Right lobe of liver (tissue), 6 donors: ENCODE results near the gene FMN2. TPM values are rescaled to one million over a fixed set of nuclear protein-coding genes. Genes with fewer than 3 reads are reported as not detected.

ENCODE experiments used
- ATAC-seq, 4 donors: fragments of 200-7000 bp; cut with Tn5 transposase; one replicate each; pipeline ENCODE4 v1.9.1; 2020; ENCODE audit warnings: mild to moderate bottlenecking in 4 of 4, moderate library complexity in 4 of 4
- DNase-seq, 3 donors: peaks; one replicate each; pipeline ENCODE4 v3.0.0-alpha.2; 2020
- H3K27ac ChIP-seq, 3 donors: fragments of 200-600 bp; one replicate each; pipeline ENCODE4 v1.8.0; 2022
- H3K27me3 ChIP-seq, 2 donors: fragments of 200-600 bp; one replicate each; pipeline ENCODE4 v1.8.0; 2022
- H3K36me3 ChIP-seq, 4 donors: fragments of 200-600 bp; sonication (generic) in 1 of 4; one replicate each; pipeline versions ENCODE4 v1.5.1 to v1.8.0; 2017 to 2022; ENCODE audit warnings: control low read depth in 1 of 4
- H3K4me1 ChIP-seq, 4 donors: fragments of 200-600 bp; sonication (generic) in 1 of 4; one replicate each; pipeline versions ENCODE4 v1.5.1 to v1.8.0; 2017 to 2022; ENCODE audit warnings: control low read depth in 1 of 4
- H3K4me3 ChIP-seq, 3 donors: fragments of 200-600 bp; one replicate each; pipeline ENCODE4 v1.8.0; 2022
- H3K9me3 ChIP-seq, 4 donors: fragments of 200-600 bp; sonication (generic) in 1 of 4; one replicate each; pipeline versions ENCODE4 v1.5.1 to v1.8.0; 2017 to 2022; ENCODE audit warnings: control low read depth in 1 of 4
- POLR2A ChIP-seq: fragments of 450-650 bp; IDR thresholded peaks from one replicate; pipeline ENCODE4 v1.6.1; 2017; ENCODE audit warnings: antibody characterized with exemption, mild to moderate bottlenecking
- WGBS: methylation state at CpG from one replicate; pipeline ENCODE4 v1.1.6; 2018; ENCODE audit warnings: low coverage, low lambda C conversion rate; ENCODE audit not compliant: insufficient coverage; ENCODE audit errors: missing lambda C conversion rate; 5-methylcytosine and 5-hydroxymethylcytosine counted together
- intact Hi-C, 2 donors: fragments of 100-400 bp; cut with DNase I; formaldehyde crosslinking; loops; one replicate each; pipeline versions ENCODE4 v1.11.2 to v1.14.1; 2022
- total RNA-seq, 6 experiments: library from RNA; depleted of rRNA in 2 of 6; stranded (reverse); fragments of >200 nt in 2 of 6; fragmentation: NEBNext Ultra II Directional in 3 of 6; extraction: Animal tissue kit (Norgen Biotek cat#: 25700) in 3 of 6; gene quantifications; one replicate each; pipeline versions ENCODE4 v1.1.0 to v1.2.4, GENCODE V29; 2016 to 2023
- TF ChIP-seq, protein P1 (sequence below), 4 donors: fragments of 200-600 bp in 3 of 4; fragments of 450-650 bp in 1 of 4; IDR thresholded peaks; one replicate each; pipeline versions ENCODE4 v1.5.1 to v1.8.0; 2016 to 2022; ENCODE audit warnings: antibody characterized with exemption in 4 of 4, mild to moderate bottlenecking in 2 of 4
- donor health status: DM: no; HTN: yes; CAD: no.
- donor health status: DM: no; HTN: no; CAD: no.
- donor health status: DM: no; HTN: no; CAD: no.
- donor health status: DM: no; HTN: yes; CAD: no.
- donor health status: DM: no; HTN: yes; CAD: no.

Gene FMN2
- total RNA-seq, 6 experiments from 2014 or later, result 0.12 TPM; not detected in 5

DNA sequence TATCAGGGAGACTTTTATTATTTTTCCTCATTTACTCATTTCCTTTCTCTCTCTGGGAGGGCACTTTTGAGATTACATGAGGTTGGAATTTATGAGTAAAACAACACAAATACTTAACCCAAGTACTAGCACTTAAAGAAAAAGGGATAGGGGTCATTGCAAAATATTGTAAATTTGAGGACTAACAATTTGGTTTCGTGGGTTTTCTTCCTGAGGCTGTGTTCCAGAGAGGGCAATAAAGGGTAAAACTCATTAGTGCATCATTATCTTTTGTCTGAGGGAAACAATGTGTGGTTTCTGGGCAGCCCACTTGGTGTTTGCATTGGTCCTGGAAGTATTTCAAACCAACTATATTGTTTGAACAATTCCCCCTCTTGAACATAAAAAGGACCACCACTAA lies 423.8 kb downstream of the FMN2 start:
- H3K4me1 ChIP-seq, result no peaks in the 10 kb centered on the region
- no peak overlapping the region for H3K4me3 ChIP-seq
- 57% methylated on average over 1 of the region's 1 CpG for WGBS
- TF ChIP-seq POLR2A, result no peak
- TF ChIP-seq, protein P1, sequence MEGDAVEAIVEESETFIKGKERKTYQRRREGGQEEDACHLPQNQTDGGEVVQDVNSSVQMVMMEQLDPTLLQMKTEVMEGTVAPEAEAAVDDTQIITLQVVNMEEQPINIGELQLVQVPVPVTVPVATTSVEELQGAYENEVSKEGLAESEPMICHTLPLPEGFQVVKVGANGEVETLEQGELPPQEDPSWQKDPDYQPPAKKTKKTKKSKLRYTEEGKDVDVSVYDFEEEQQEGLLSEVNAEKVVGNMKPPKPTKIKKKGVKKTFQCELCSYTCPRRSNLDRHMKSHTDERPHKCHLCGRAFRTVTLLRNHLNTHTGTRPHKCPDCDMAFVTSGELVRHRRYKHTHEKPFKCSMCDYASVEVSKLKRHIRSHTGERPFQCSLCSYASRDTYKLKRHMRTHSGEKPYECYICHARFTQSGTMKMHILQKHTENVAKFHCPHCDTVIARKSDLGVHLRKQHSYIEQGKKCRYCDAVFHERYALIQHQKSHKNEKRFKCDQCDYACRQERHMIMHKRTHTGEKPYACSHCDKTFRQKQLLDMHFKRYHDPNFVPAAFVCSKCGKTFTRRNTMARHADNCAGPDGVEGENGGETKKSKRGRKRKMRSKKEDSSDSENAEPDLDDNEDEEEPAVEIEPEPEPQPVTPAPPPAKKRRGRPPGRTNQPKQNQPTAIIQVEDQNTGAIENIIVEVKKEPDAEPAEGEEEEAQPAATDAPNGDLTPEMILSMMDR (IDR thresholded peaks at IDR 0.05), result no peak
- no peak for ATAC-seq
- no peaks in the 10 kb centered on the region for H3K27me3 ChIP-seq
- DNase-seq, result no peak
- no peak overlapping the region for H3K27ac ChIP-seq
- H3K9me3 ChIP-seq, result no peaks in the 10 kb centered on the region
- intact Hi-C loops, result no loop called here
- H3K36me3 ChIP-seq, result no peaks in the 10 kb centered on the region

DNA sequence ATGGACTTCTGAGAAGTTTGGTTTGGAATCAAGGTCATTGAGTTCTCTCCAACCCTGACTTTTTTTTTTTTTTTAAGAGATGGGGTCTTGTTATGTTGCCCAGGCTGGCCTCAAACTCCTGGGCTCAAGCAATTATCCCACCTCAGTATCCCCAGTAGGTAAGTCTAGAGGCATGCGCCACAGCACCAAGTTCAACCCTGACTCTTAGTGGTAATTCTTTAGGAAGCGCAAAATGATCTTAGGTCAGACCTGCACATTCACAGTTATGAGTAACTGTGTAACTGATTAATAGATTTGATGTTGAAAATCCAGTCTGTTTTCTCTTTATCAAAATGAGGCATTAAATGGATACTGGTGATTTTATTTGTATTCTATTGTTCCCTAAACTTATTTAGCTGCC lies 424.4 kb downstream of the FMN2 start:
- Histone ChIP-seq H3K4me1 (no peaks in the 10 kb centered on the region), H3K27ac (no peak overlapping the region), H3K36me3 (no peaks in the 10 kb centered on the region), H3K27me3 (no peaks in the 10 kb centered on the region), H3K9me3 (no peaks in the 10 kb centered on the region), H3K4me3 (no peak overlapping the region)
- ATAC-seq (peak in 1 of 4 donors; percentile 43), DNase-seq (no peak)
- intact Hi-C loops, result no loop called here
- 88% methylated on average over 2 of the region's 2 CpGs for WGBS
- TF ChIP-seq POLR2A, result no peak
- TF ChIP-seq, protein P1 (IDR thresholded peaks at IDR 0.05), result no peak

DNA sequence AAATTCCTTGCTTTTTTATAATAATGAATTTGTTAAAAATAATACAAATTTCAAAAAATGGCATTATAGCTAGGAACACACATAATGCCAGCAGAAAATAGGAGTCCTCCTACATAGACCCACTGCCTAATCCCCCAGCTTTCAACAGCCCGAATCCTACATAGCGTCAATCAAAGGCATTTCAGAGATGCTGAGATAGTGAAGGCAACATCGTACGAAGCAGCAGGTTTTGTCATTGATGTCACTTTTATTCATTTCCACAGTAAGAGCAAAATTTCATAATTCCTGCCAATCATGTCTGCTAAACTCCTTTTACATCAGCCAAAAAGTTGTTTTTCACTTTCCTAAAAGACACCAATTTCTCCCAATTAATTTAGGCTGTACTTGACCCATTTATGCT lies 426.2 kb downstream of the FMN2 start:
- 80% methylated on average over 4 of the region's 4 CpGs for WGBS
- intact Hi-C loops, result no loop called here
- no peak for DNase-seq
- H3K36me3 ChIP-seq, result no peaks in the 10 kb centered on the region
- no peak overlapping the region for H3K27ac ChIP-seq
- TF ChIP-seq POLR2A, result no peak
- TF ChIP-seq, protein P1 (IDR thresholded peaks at IDR 0.05), result no peak
- ATAC-seq, result no peak
- no peak overlapping the region for H3K4me3 ChIP-seq
- H3K9me3 ChIP-seq, result no peaks in the 10 kb centered on the region
- no peaks in the 10 kb centered on the region for H3K27me3 ChIP-seq
- H3K4me1 ChIP-seq, result peaks cover 0 to 6% (median 0%) of the 10 kb centered on the region in 4 donors

DNA sequence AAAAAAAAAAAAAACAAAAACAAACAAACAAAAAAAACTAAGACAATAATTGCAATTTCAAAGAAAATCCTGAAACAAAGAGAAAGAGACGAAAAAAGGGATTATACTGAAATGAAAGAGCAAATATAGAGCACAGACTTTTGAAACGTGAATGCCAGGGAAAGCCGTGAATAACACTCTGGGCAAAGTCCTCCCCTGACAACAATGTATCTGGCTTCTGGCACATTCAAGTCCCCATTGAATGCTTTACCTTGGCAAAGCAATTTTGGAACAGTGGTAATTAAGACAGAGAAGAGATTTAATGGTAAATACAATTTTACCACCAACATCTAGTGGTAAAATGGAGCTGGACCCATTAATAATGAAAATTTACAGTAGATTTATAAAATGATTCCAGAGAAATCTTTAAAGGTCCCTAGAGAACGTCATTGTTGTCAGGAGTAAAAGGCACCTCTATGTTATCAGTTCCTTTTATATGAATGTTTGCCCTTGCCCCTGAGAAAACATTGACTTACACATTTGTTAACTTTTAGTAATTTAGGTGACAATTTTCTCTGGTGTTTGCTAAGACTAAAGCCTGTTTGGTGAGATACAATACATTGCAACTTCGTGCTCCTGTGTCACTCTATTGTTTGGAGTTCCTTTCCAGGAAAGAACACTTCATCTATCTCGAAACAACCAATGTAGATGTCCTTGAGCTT lies 430.6 kb downstream of the FMN2 start:
- H3K27ac ChIP-seq, result peak overlapping the region; percentile 21 to 70 (median 67)
- peak in 1 of 3 donors; percentile 58 for DNase-seq

More for the DNA sequence above, 430.6 kb downstream of the FMN2 start:
- Histone ChIP-seq H3K36me3 (no peaks in the 10 kb centered on the region), H3K9me3 (no peaks in the 10 kb centered on the region), H3K4me3 (no peak overlapping the region), H3K4me1 (peaks cover 0 to 8% (median 0%) of the 10 kb centered on the region in 4 donors), H3K27me3 (no peaks in the 10 kb centered on the region)
- intact Hi-C loops, result no loop called here
- TF ChIP-seq POLR2A, result no peak
- TF ChIP-seq, protein P1 (IDR thresholded peaks at IDR 0.05), result no peak
- ATAC-seq, result peak; percentile 85 to 95 (median 95)
- 12% methylated on average over 6 of the region's 6 CpGs for WGBS
